Testis (tissue), 3 donors: Measurements from ENCODE around the gene DCTN3. TPM values are rescaled to one million over a fixed set of nuclear protein-coding genes. Genes with fewer than 3 reads are reported as not detected.

ENCODE experiments used
- DNase-seq: peaks from one replicate; pipeline ENCODE4 v3.0.0-alpha.2; 2019
- H3K27ac ChIP-seq, 2 donors: fragments of 200-600 bp; sonication (generic); one replicate each; pipeline ENCODE4 v1.5.1; 2019
- H3K27me3 ChIP-seq: fragments of 200-600 bp; sonication (generic); one replicate; pipeline ENCODE4 v1.5.1; 2019
- H3K36me3 ChIP-seq: fragments of 200-600 bp; sonication (generic); one replicate; pipeline ENCODE4 v1.5.1; 2017; ENCODE audit warnings: low read depth; ENCODE audit errors: missing control alignments
- H3K4me1 ChIP-seq: fragments of 200-600 bp; sonication (generic); one replicate; pipeline ENCODE4 v1.5.1; 2019
- H3K4me3 ChIP-seq, 2 donors: fragments of 200-600 bp; sonication (generic); one replicate each; pipeline ENCODE4 v1.5.1; 2017 to 2019
- H3K9me3 ChIP-seq: fragments of 200-600 bp; sonication (generic); one replicate; pipeline ENCODE4 v1.5.1; 2017
- CTCF ChIP-seq, 3 experiments: fragments of 450-650 bp in 2 of 3; fragments of 200-600 bp in 1 of 3; sonication (generic) in 1 of 3; IDR thresholded peaks; one replicate each; pipeline ENCODE4 v1.5.1; 2016 to 2019; ENCODE audit warnings: antibody characterized with exemption in 3 of 3, mild to moderate bottlenecking in 2 of 3, moderate library complexity in 1 of 3
- POLR2A ChIP-seq: fragments of 450-650 bp; IDR thresholded peaks from one replicate; pipeline ENCODE4 v1.6.1; 2017; ENCODE audit warnings: antibody characterized with exemption, mild to moderate bottlenecking, moderate library complexity
- WGBS, 2 donors: methylation state at CpG; one replicate each; pipeline ENCODE4 v1.1.5; 2018; 5-methylcytosine and 5-hydroxymethylcytosine counted together
- intact Hi-C: fragments of 100-400 bp; cut with DNase I; formaldehyde crosslinking; loops from one replicate; pipeline ENCODE4 v1.15.1; 2023; ENCODE audit warnings: low total_unique reads
- polyA plus RNA-seq: library from polyadenylated mRNA; stranded (reverse); fragments of 350-450 nt; fragmentation: Illumina TruSeq; extraction: RNeasy Lipid Tissue Mini Kit (QIAGEN cat#74804); gene quantifications from one replicate; pipeline ENCODE4 v1.2.3, GENCODE V29; 2014; ENCODE audit warnings: low read depth, low replicate concordance; ENCODE audit not compliant: insufficient read depth
- total RNA-seq, 2 donors: library from RNA; depleted of rRNA; stranded (reverse); fragments of >200 nt; gene quantifications; one replicate each; pipeline ENCODE4 v1.2.3, GENCODE V29; 2016

Gene DCTN3
- total and polyA plus RNA-seq, 3 donors from 2014 or later, result 55.1 to 82.9 (median 78.5) TPM

DNA sequence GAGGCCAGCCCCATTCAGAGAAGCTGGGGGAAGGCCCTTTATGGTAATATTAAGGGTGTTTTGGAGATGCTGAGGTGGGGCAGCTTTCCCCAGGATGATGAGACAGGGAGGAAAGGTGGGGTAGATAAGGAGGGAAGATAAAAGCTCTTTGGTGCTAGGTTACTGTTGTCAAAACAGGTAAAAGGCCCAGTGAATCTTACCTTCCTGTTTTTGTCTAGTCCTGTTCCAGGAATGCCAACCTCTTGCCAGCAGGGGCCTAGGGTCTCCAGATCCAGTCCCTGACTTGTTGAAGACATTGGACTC, 43.0 kb upstream of the DCTN3 start:
- H3K4me1 ChIP-seq, result peaks cover 16% of the 10 kb centered on the region
- H3K27me3 ChIP-seq, result no peaks in the 10 kb centered on the region
- intact Hi-C loops, result no loop called here
- no peak overlapping the region for H3K4me3 ChIP-seq
- TF ChIP-seq CTCF (IDR thresholded peaks at IDR 0.05) (no peak), POLR2A (no peak)
- no peak overlapping the region for H3K27ac ChIP-seq
- H3K9me3 ChIP-seq, result no peaks in the 10 kb centered on the region
- no peaks in the 10 kb centered on the region for H3K36me3 ChIP-seq
- DNase-seq, result no peak

DNA sequence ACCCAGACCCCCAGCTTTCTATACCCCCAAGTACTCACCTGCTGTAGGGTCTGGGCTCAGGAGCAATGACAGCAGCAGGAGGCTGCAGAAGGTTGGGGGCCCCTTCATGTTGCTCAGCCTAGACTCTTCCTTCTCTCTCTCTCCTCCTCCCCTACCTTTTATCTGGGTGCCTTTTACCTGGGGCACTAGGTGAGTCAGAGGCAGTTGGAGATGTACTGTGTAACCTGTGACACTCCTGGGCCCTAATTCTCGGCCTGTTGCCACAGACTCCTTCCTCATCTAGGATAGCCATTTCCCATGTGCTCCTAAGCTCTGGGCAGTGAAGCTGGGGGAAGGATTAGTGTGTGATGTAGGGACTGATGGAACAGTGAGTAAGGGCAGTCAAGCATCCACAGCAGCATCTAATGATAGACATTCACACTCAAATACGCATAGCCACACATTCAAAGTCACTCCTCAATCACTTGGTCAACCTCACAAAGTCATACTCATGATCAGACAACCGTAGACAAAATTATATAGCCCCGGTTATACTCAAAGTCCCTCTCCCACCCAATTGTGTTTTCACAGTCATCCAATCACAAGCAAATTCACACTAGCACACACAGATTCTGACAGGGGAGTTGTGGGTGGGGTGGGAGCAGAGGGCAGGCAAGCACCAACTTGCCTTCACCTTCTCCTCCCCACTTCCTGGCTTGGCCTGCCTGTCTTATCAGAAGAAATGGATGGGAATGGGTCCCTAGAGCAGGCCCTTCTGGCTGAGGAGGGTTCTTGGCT, 42.4 kb upstream of the DCTN3 start, which contains the start of gene CCL27:
Gene CCL27 (minus strand): TSS at position 132 of the 777 bp plus-strand sequence. CDS start 24 bp downstream, at position 108.
- Histone ChIP-seq H3K27ac (no peak within 1 kb of the TSS), H3K9me3 (no peaks in the 10 kb centered on the region), H3K27me3 (no peaks in the 10 kb centered on the region), H3K36me3 (no peaks in the 10 kb centered on the region), H3K4me1 (peaks cover 16% of the 10 kb centered on the region), H3K4me3 (no peak within 1 kb of the TSS)
- WGBS, 2 donors, result 90 to 91% methylated on average over 4 of the region's 4 CpGs
- no peak for DNase-seq
- intact Hi-C loops, result no loop called here
- TF ChIP-seq POLR2A (no peak), CTCF (IDR thresholded peaks at IDR 0.05) (no peak)

GRCh38 chr9:34659592-34660253, 39.4 kb upstream of the DCTN3 start:
- intact Hi-C loops, result no loop called here
- Histone ChIP-seq H3K27ac (no peak overlapping the region), H3K4me1 (peaks cover 14% of the 10 kb centered on the region), H3K4me3 (no peak overlapping the region), H3K36me3 (no peaks in the 10 kb centered on the region), H3K27me3 (no peaks in the 10 kb centered on the region), H3K9me3 (no peaks in the 10 kb centered on the region)
- 91 to 96% methylated on average over 5 to 8 of the region's 8 CpGs for WGBS, 2 donors
- no peak for DNase-seq
- TF ChIP-seq CTCF (IDR thresholded peaks at IDR 0.05) (no peak), POLR2A (no peak)

- TF ChIP-seq CTCF (IDR thresholded peaks at IDR 0.05) (no peak), POLR2A (no peak)
- no peaks in the 10 kb centered on the region for H3K36me3 ChIP-seq
- no peaks in the 10 kb centered on the region for H3K9me3 ChIP-seq
- H3K27ac ChIP-seq, result no peak overlapping the region
- no peak overlapping the region for H3K4me3 ChIP-seq
- no peaks in the 10 kb centered on the region for H3K27me3 ChIP-seq
- intact Hi-C loops, result no loop called here
- 79 to 85% methylated on average over 10 to 14 of the region's 14 CpGs for WGBS, 2 donors
- DNase-seq, result no peak
- peaks cover 20% of the 10 kb centered on the region for H3K4me1 ChIP-seq
Measured at GRCh38 chr9:34658461-34658860, 38.2 kb upstream of the DCTN3 start.

GRCh38 chr9:34656992-34657391, 36.7 kb upstream of the DCTN3 start:
- TF ChIP-seq POLR2A, result no peak
- no peak for TF ChIP-seq CTCF (IDR thresholded peaks at IDR 0.05)
- Histone ChIP-seq H3K27me3 (no peaks in the 10 kb centered on the region), H3K36me3 (no peaks in the 10 kb centered on the region), H3K9me3 (no peaks in the 10 kb centered on the region), H3K4me3 (no peak overlapping the region), H3K4me1 (peaks cover 35% of the 10 kb centered on the region), H3K27ac (no peak overlapping the region)
- intact Hi-C loops, result no loop called here
- no peak for DNase-seq
- 93 to 96% methylated on average over 4 to 5 of the region's 5 CpGs for WGBS, 2 donors
